K562 (cell line): ENCODE results near the gene SERF2. TPM values are rescaled to one million over a fixed set of nuclear protein-coding genes. Genes with fewer than 3 reads are reported as not detected.

ENCODE experiments used
- E2F4 ChIP-seq: sonication (generic); formaldehyde crosslinking; IDR thresholded peaks from 2 replicates; pipeline ENCODE4 v1.8.0; 2022; ENCODE audit warnings: mild to moderate bottlenecking, low read depth, missing genetic modification reagents
- ELF2 ChIP-seq: fragments of 250-450 bp; sonication (Bioruptor Pico); IDR thresholded peaks from 2 replicates; pipeline ENCODE4 v1.5.0; 2021; ENCODE audit warnings: mild to moderate bottlenecking
- FOXA1 ChIP-seq: fragments of 450-650 bp; IDR thresholded peaks from 2 replicates; pipeline ENCODE4 v1.6.1; 2016; ENCODE audit warnings: mild to moderate bottlenecking, borderline replicate concordance
- FOXJ3 ChIP-seq: sonication (generic); formaldehyde crosslinking; IDR thresholded peaks from 2 replicates; pipeline ENCODE4 v1.4.0; 2020; ENCODE audit warnings: mild to moderate bottlenecking, missing genetic modification reagents
- FOXP4 ChIP-seq: sonication (generic); formaldehyde crosslinking; IDR thresholded peaks from 2 replicates; pipeline ENCODE4 v1.8.0; 2022; ENCODE audit warnings: mild to moderate bottlenecking, missing genetic modification reagents, borderline replicate concordance
- MAFK ChIP-seq: IDR thresholded peaks from 2 replicates; pipeline ENCODE4 v1.6.1; 2011; ENCODE audit warnings: low read length, improper control_type of control experiment
- NRF1 ChIP-seq, 2 experiments: fragments of 450-650 bp; IDR thresholded peaks in 1 of 2; conservative IDR thresholded peaks in 1 of 2; 2 replicates each; pipeline ENCODE4 v1.6.1; 2014; ENCODE audit warnings: mild to moderate bottlenecking in 2 of 2
- RFX7 ChIP-seq: fragments of 250-450 bp; sonication (Bioruptor Pico); IDR thresholded peaks from 2 replicates; pipeline ENCODE4 v1.5.1; 2021; ENCODE audit warnings: mild to moderate bottlenecking
- VEZF1 ChIP-seq: fragments of 200-800 bp; sonication (Bioruptor generic); IDR thresholded peaks from 2 replicates; pipeline ENCODE4 v1.6.1; 2017; ENCODE audit warnings: missing genetic modification characterization, missing compliant biosample characterization
- ZC3H11A ChIP-seq: IDR thresholded peaks from 2 replicates; pipeline ENCODE4 v1.6.1; 2012; ENCODE audit warnings: low read depth, low read length, improper control_type of control experiment
- ZNF217 ChIP-seq: sonication (generic); formaldehyde crosslinking; IDR thresholded peaks from 2 replicates; pipeline ENCODE4 v1.8.0; 2022; ENCODE audit warnings: mild to moderate bottlenecking, missing genetic modification reagents
- polyA plus RNA-seq, 8 experiments: library from polyadenylated mRNA; depleted of rRNA in 4 of 8; stranded (reverse) in 5 of 8; unstranded in 3 of 8; fragments of >200 nt; fragmentation: Nextera tagmentation in 2 of 8; fragmentation: Illumina TruSeq in 1 of 8; extraction: Ambion mirVana in 2 of 8; extraction: Trizol in 1 of 8; gene quantifications; 2 replicates each; pipeline versions ENCODE4 v1.2.1 to v1.2.3, GENCODE V29; 2011 to 2014; ENCODE audit warnings: inconsistent platforms in 1 of 8, missing spikeins in 1 of 8
- total RNA-seq, 7 experiments: library from RNA; depleted of rRNA in 6 of 7; stranded (reverse); fragments of >200 nt in 6 of 7; fragmentation: Illumina TruSeq in 2 of 7; extraction: Trizol in 2 of 7; gene quantifications; 2 replicates each; pipeline versions ENCODE4 v1.2.1 to v1.2.3, GENCODE V29; 2011 to 2021; ENCODE audit warnings: low replicate concordance in 1 of 7
- TF ChIP-seq, protein P1 (sequence below): IDR thresholded peaks from 2 replicates; pipeline ENCODE4 v1.6.1; 2014; ENCODE audit warnings: antibody characterized with exemption
- TF ChIP-seq, protein P2 (sequence below): sonication (generic); formaldehyde crosslinking; IDR thresholded peaks from 2 replicates; pipeline ENCODE4 v1.8.0; 2022; ENCODE audit warnings: mild to moderate bottlenecking, missing genetic modification reagents
- TF ChIP-seq, protein P3 (sequence below): fragments of 250-450 bp; sonication (Bioruptor Pico); IDR thresholded peaks from 2 replicates; pipeline ENCODE4 v1.8.0; 2021; ENCODE audit warnings: moderate library complexity, mild to moderate bottlenecking, inconsistent platforms
- TF ChIP-seq, protein P4 (sequence below), 3 experiments: fragments of 200-800 bp in 1 of 3; fragments of 250-450 bp in 1 of 3; fragments of 450-650 bp in 1 of 3; sonication (Bioruptor Pico) in 1 of 3; sonication (Bioruptor generic) in 1 of 3; formaldehyde crosslinking in 1 of 3; IDR thresholded peaks; 2 replicates each; pipeline versions ENCODE4 v1.6.1 to v1.8.0; 2016 to 2022; ENCODE audit warnings: mild to moderate bottlenecking in 2 of 3, missing genetic modification characterization in 2 of 3, missing compliant biosample characterization in 1 of 3, moderate library complexity in 1 of 3

The SERF2 gene
- total and polyA plus RNA-seq, 9 of the 15 experiments (the other 6 are each of a cell fraction or from before 2014, with no cell fraction given), result 497 to 3,360 (median 867) TPM

DNA sequence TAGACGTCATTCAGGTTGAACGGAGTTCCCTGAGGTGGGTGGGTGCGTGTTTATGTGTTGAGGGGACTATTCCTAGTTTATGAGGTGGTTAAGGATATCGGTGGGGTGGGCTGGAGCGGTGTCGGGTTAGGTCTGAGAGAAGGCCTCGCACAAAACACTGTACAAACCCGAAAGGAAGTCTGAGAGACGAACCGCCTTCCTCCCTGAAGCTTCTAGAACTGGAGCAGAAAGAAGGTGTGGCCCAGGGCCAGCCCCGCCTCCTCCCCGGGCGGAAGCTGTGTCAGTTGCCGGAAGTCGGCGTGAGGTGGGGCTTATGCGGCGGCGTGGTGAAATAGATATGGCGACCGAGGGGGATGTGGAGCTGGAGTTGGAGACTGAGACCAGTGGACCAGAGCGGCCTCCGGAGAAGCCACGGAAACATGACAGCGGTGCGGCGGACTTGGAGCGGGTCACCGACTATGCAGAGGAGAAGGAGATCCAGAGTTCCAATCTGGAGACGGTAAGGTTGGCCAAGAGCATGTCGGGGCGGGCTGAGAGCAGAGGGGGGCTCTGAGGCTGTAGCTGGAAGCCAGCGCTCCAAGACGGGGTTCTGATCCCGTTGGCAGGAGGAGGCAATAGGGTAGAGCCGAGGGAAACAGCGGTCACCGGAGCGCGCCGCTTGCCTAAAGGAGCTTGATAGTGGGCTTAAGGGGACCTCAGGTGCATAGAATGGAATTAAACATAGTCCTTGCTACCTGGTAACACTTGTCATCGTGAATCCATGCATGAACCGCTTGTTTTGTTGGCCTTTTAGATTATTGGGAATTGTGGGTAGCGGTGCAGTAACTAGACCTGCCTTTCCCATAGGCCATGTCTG is 8.4 kb downstream of the SERF2 start, which contains the start of gene HYPK (continued):
- TF ChIP-seq, protein P1, sequence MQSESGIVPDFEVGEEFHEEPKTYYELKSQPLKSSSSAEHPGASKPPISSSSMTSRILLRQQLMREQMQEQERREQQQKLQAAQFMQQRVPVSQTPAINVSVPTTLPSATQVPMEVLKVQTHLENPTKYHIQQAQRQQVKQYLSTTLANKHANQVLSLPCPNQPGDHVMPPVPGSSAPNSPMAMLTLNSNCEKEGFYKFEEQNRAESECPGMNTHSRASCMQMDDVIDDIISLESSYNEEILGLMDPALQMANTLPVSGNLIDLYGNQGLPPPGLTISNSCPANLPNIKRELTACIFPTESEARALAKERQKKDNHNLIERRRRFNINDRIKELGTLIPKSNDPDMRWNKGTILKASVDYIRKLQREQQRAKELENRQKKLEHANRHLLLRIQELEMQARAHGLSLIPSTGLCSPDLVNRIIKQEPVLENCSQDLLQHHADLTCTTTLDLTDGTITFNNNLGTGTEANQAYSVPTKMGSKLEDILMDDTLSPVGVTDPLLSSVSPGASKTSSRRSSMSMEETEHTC, result no peak
- TF ChIP-seq, protein P2, sequence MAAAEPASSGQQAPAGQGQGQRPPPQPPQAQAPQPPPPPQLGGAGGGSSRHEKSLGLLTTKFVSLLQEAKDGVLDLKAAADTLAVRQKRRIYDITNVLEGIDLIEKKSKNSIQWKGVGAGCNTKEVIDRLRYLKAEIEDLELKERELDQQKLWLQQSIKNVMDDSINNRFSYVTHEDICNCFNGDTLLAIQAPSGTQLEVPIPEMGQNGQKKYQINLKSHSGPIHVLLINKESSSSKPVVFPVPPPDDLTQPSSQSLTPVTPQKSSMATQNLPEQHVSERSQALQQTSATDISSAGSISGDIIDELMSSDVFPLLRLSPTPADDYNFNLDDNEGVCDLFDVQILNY (CRISPR knock-in tag), result no peak
- peak; percentile 30; the same call in 1 of the 2 replicates for TF ChIP-seq ELF2 (CRISPR knock-in tag)
- peak; percentile 43 to 62 for TF ChIP-seq NRF1 (conservative IDR thresholded peaks at IDR 0.05 in 1 of 2, IDR thresholded peaks at IDR 0.05 in 1 of 2)
- TF ChIP-seq ZNF217 (CRISPR knock-in tag), result no peak
- TF ChIP-seq FOXA1, result no peak
- TF ChIP-seq, protein P3, sequence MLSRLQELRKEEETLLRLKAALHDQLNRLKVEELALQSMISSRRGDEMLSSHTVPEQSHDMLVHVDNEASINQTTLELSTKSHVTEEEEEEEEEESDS (CRISPR knock-in tag), result no peak
- TF ChIP-seq, protein P4, sequence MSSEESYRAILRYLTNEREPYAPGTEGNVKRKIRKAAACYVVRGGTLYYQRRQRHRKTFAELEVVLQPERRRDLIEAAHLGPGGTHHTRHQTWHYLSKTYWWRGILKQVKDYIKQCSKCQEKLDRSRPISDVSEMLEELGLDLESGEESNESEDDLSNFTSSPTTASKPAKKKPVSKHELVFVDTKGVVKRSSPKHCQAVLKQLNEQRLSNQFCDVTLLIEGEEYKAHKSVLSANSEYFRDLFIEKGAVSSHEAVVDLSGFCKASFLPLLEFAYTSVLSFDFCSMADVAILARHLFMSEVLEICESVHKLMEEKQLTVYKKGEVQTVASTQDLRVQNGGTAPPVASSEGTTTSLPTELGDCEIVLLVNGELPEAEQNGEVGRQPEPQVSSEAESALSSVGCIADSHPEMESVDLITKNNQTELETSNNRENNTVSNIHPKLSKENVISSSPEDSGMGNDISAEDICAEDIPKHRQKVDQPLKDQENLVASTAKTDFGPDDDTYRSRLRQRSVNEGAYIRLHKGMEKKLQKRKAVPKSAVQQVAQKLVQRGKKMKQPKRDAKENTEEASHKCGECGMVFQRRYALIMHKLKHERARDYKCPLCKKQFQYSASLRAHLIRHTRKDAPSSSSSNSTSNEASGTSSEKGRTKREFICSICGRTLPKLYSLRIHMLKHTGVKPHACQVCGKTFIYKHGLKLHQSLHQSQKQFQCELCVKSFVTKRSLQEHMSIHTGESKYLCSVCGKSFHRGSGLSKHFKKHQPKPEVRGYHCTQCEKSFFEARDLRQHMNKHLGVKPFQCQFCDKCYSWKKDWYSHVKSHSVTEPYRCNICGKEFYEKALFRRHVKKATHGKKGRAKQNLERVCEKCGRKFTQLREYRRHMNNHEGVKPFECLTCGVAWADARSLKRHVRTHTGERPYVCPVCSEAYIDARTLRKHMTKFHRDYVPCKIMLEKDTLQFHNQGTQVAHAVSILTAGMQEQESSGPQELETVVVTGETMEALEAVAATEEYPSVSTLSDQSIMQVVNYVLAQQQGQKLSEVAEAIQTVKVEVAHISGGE (CRISPR knock-in tag; IDR thresholded peaks at IDR 0.05), result no peak
- peak; percentile 68 for TF ChIP-seq VEZF1
- TF ChIP-seq E2F4, result no peak
- no peak for TF ChIP-seq ZC3H11A
- no peak for TF ChIP-seq FOXP4
- TF ChIP-seq FOXJ3 (CRISPR knock-in tag), result no peak
- no peak for TF ChIP-seq RFX7
- TF ChIP-seq MAFK, result no peak
